Mesothelial cell of epicardium (in vitro differentiated cells): ENCODE measurements around the gene SCMH1. TPM values are rescaled to one million over a fixed set of nuclear protein-coding genes. Genes with fewer than 3 reads are reported as not detected.

Source experiments
- DNase-seq, 2 experiments: peaks; one replicate each; pipeline ENCODE4 v3.0.0; 2021; ENCODE audit warnings: low spot score in 2 of 2; ENCODE audit not compliant: unreplicated experiment in 2 of 2
- H3K27ac Mint-ChIP-seq: 2 replicates; pipeline ENCODE4 v1.8.0; 2021; ENCODE audit warnings: mixed read lengths
- H3K27me3 Mint-ChIP-seq: 2 replicates; pipeline ENCODE4 v1.8.0; 2021; ENCODE audit warnings: low read depth, mixed read lengths
- H3K36me3 Mint-ChIP-seq: 2 replicates; pipeline ENCODE4 v1.8.0; 2021; ENCODE audit warnings: mixed read lengths
- H3K4me1 Mint-ChIP-seq: 2 replicates; pipeline ENCODE4 v1.8.0; 2021; ENCODE audit warnings: mixed read lengths
- H3K4me3 Mint-ChIP-seq: 2 replicates; pipeline ENCODE4 v1.8.0; 2021; ENCODE audit warnings: mild to moderate bottlenecking, moderate library complexity, mixed read lengths
- H3K9me3 Mint-ChIP-seq: 2 replicates; pipeline ENCODE4 v1.8.0; 2021; ENCODE audit warnings: mixed read lengths
- CTCF ChIP-seq: fragments of 200-600 bp; sonication (generic); IDR thresholded peaks from one replicate; pipeline ENCODE4 v1.5.0; 2021; ENCODE audit warnings: antibody characterized with exemption; ENCODE audit not compliant: unreplicated experiment
- total RNA-seq: library from RNA; stranded (reverse); gene quantifications from 3 replicates; pipeline ENCODE4 v1.2.1, GENCODE V29; 2021

The SCMH1 gene
- total RNA-seq, 1 donor from 2014 or later: 59.1 TPM

DNA sequence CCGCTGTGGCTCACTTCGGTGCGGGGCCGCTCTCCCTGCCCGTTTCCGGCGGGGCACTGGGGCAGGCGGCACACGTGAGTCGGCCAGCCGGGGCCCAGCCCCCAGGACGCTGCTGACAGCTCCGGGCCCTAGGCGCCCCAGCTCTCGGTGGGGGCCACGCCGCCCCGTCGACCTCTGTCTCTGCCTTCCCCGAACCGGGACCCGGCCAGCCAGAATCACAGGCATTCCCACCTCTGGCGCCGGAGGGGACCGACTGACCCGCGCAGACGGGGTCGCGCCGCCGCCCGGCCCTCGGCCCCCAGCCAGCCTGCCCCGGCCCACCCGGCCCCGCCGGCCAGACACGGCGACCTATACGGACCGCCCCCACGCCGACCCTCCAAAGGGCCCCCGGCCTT, 755 bp downstream of the SCMH1 start:
- H3K4me3 Mint-ChIP-seq: peak overlapping the region; percentile 81
- peaks cover 59% of the 10 kb centered on the region for H3K4me1 Mint-ChIP-seq
- no peaks in the 10 kb centered on the region for H3K9me3 Mint-ChIP-seq
- H3K27me3 Mint-ChIP-seq: no peaks in the 10 kb centered on the region
- H3K36me3 Mint-ChIP-seq: no peaks in the 10 kb centered on the region
- no peak for TF ChIP-seq CTCF
- peak; percentile 30 to 51 for DNase-seq
- H3K27ac Mint-ChIP-seq: peak overlapping the region; percentile 95

DNA sequence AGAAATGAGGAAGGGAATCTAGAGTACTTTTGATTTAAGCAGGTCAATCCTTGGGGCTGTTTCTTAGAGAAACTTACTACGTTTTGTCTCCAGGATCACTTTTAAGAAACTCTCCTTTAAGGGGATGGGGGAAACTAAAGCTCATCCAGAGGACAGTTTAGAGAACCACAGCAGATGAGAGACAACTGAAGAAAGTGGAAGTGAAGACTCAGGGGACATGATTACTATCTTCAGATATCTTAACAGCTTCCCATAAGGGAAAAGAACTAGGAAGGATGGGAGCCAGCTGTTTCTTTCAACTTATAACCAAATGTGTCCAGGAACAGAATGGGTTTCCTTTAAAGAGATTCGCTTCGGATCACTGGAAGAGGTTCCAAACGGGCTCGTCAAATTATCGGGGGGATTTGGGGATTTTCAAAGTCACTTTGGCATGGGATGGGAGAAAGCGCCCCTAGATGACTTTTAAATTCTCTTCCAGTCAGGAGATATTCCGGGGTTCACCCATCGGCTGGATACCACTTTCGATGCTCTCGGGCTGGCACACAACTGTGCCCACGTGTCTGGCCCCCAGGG, 1.2 kb downstream of the SCMH1 start:
- DNase-seq: no peak
- Mint-ChIP-seq H3K27me3 (no peaks in the 10 kb centered on the region), H3K9me3 (no peaks in the 10 kb centered on the region), H3K27ac (peak overlapping the region; percentile 95), H3K4me3 (peak overlapping the region; percentile 81), H3K36me3 (no peaks in the 10 kb centered on the region), H3K4me1 (peaks cover 57% of the 10 kb centered on the region)
- TF ChIP-seq CTCF: no peak

DNA sequence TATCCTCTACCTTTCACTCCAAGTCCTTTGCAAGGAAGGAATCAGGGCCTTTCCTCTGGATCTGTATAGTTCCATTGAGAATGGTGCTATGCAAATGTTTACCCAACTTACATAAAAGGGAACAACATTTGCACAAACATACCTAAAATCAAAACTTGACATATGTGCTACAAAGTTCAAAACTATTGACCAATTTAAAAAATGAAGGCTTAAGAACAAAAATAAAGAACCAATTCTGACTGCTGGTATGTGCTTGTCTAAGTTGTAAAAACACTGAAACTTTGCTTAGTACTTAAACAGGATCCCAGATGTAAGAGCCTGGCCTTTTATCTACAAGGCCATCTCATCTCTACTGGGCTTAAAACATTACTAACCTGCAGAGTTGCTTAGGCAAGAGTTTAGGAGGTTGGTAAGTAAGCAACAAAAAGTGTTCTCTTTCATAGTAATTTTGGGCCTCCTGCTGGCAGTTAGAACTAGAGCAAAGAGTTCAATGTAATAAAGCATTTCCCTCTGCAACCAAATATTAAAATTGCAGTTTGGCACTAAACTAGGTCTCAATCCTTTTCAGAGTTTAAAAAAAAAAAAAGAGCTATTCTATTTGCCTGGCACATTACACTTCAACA, 2.0 kb downstream of the SCMH1 start:
- H3K36me3 Mint-ChIP-seq: no peaks in the 10 kb centered on the region
- no peaks in the 10 kb centered on the region for H3K9me3 Mint-ChIP-seq
- H3K4me1 Mint-ChIP-seq: peaks cover 50% of the 10 kb centered on the region
- no peaks in the 10 kb centered on the region for H3K27me3 Mint-ChIP-seq
- H3K4me3 Mint-ChIP-seq: peak overlapping the region; percentile 81
- peak overlapping the region; percentile 95 for H3K27ac Mint-ChIP-seq
- no peak for DNase-seq
- TF ChIP-seq CTCF: no peak

DNA sequence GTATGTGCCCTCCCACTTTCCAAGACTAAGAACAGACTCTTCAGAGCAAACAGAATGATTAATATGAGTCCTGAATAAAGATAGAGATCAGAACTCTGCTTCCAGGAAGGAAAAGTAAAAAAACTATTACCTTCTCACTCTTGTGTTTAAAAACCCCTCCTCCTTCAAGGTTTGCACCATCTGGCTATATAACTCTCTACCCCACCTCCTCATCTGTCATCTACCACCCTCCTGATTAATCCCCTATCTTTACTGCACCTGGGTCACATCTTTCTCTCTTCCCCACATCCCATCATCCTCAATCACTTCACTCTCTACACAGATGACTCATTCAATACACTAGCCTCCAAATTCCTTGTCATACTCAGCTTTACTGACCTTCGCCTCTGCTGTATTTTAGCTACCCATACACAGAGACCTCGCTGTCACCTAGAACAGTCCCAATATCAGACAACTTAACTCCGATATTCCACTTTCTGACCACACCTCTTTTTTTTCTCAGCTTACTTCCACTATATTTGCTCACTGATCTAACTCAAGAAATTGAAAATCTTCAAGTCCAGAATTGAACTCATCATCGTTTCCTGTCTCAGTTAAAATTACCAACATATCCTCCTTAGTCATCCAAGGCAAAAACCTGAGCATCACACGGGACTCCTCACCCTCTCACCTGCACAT, 3.7 kb downstream of the SCMH1 start:
- TF ChIP-seq CTCF: no peak
- no peak overlapping the region for H3K4me3 Mint-ChIP-seq

GRCh38 chr1:41236781-41237180, 5.3 kb downstream of the SCMH1 start:
- no peak for TF ChIP-seq CTCF
- Mint-ChIP-seq H3K4me3 (no peak overlapping the region), H3K27me3 (no peaks in the 10 kb centered on the region), H3K27ac (no peak overlapping the region), H3K9me3 (no peaks in the 10 kb centered on the region), H3K36me3 (no peaks in the 10 kb centered on the region), H3K4me1 (peaks cover 38% of the 10 kb centered on the region)
- no peak for DNase-seq

More for the DNA sequence above, 3.7 kb downstream of the SCMH1 start:
- Mint-ChIP-seq H3K4me1 (peaks cover 47% of the 10 kb centered on the region), H3K9me3 (no peaks in the 10 kb centered on the region), H3K27me3 (no peaks in the 10 kb centered on the region), H3K36me3 (no peaks in the 10 kb centered on the region), H3K27ac (no peak overlapping the region)
- DNase-seq: no peak
